Measurements from ENCODE around the gene IL6ST.

GRCh38 chr5:56024810-56025150 lies 30.0 kb upstream of the IL6ST start:
- TF ChIP-seq CTCF (IDR thresholded peaks at IDR 0.05), result no peak
- TF ChIP-seq EP300 (IDR thresholded peaks at IDR 0.05; ENCODE audit: low read depth), result no peak
- TF ChIP-seq POLR2AphosphoS5 (IDR thresholded peaks at IDR 0.05), result no peak
- TF ChIP-seq POLR2A (IDR thresholded peaks at IDR 0.05), result no peak

All from transverse colon (tissue), 4 donors.